Thoracic aorta (tissue), 2 donors: ENCODE measurements around the gene MIS18A. TPM values are rescaled to one million over a fixed set of nuclear protein-coding genes. Genes with fewer than 3 reads are reported as not detected.
"Not testable (repeated sequence)": the region's sequence is repeated elsewhere in the genome, so short reads cannot be mapped to it uniquely, and the experiment has no call there.

Experiments used
- ATAC-seq: fragments of 150-250 bp; one replicate; pipeline ENCODE4 v1.8.0; 2017; ENCODE audit warnings: low read depth; ENCODE audit not compliant: insufficient number of reproducible peaks, low FRiP score
- DNase-seq: peaks from one replicate; pipeline ENCODE4 v3.0.0-alpha.2; 2020; ENCODE audit warnings: low spot score
- H3K27ac ChIP-seq, 2 donors: fragments of 200-600 bp; sonication (generic); 1 replicate in 1 of 2; 2 replicates in 1 of 2; pipeline ENCODE4 v1.5.1; 2016; ENCODE audit warnings: mild to moderate bottlenecking in 2 of 2, moderate library complexity in 2 of 2
- H3K27me3 ChIP-seq: fragments of 200-600 bp; sonication (generic); replicated peaks from 2 replicates; pipeline ENCODE4 v1.6.0; 2016; ENCODE audit warnings: mild to moderate bottlenecking; ENCODE audit not compliant: insufficient read depth
- H3K36me3 ChIP-seq: fragments of 200-600 bp; sonication (generic); one replicate; pipeline ENCODE4 v1.5.1; 2016
- H3K4me1 ChIP-seq, 2 donors: fragments of 200-600 bp; sonication (generic); 1 replicate in 1 of 2; 2 replicates in 1 of 2; pipeline versions ENCODE4 v1.5.1 to v1.6.0; 2016; ENCODE audit warnings: low read depth in 2 of 2, mild to moderate bottlenecking in 1 of 2; ENCODE audit not compliant: control insufficient read depth in 1 of 2
- H3K4me3 ChIP-seq: fragments of 200-600 bp; sonication (generic); 2 replicates; pipeline ENCODE4 v1.5.1; 2016; ENCODE audit warnings: mild to moderate bottlenecking
- H3K9me3 ChIP-seq: fragments of 200-600 bp; sonication (generic); 2 replicates; pipeline ENCODE4 v1.5.1; 2016
- CTCF ChIP-seq: fragments of 200-600 bp; sonication (generic); IDR thresholded peaks from one replicate; pipeline ENCODE4 v1.5.1; 2019; ENCODE audit warnings: antibody characterized with exemption
- total RNA-seq, 2 donors: library from RNA; depleted of rRNA; stranded (reverse); fragments of >200 nt; gene quantifications; one replicate each; pipeline versions ENCODE4 v1.1.0 to v1.2.3, GENCODE V29; 2016

MIS18A gene
- total RNA-seq, 2 donors from 2014 or later: 3.7 to 4.6 TPM

- TF ChIP-seq CTCF: no peak
- Histone ChIP-seq H3K27ac (no peak overlapping the region), H3K4me1 (no peaks in the 10 kb centered on the region), H3K4me3 (no peak overlapping the region), H3K27me3 (no peaks in the 10 kb centered on the region), H3K9me3 (no peaks in the 10 kb centered on the region), H3K36me3 (peaks cover 32% of the 10 kb centered on the region)
- ATAC-seq (no peak), DNase-seq (no peak)
Measured at GRCh38 chr21:32311621-32312020, 32.8 kb upstream of the MIS18A start.

DNA sequence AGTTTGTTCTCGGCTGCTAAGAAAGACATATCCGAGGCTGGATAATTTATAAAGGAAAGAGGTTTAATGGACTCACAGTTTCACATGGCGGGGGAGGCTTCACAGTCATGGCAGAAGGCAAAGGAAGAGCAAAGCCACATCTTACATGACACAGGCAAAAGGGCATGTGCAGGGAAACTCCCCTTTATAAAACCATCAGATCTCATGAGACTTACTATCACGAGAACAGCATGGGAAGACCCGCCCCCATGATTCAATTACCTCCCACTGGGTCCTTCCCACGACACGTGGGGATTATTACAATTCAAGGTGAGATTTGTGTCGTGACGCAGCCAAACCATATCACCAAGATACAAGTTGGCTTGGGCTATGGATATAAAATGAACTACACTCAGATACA is 32.1 kb upstream of the MIS18A start:
- not testable (repeated sequence) for H3K4me3 ChIP-seq, H3K27ac ChIP-seq, H3K27me3 ChIP-seq, H3K9me3 ChIP-seq, DNase-seq, H3K4me1 ChIP-seq, ATAC-seq
- H3K36me3 ChIP-seq: peaks cover 25% of the 10 kb centered on the region

DNA sequence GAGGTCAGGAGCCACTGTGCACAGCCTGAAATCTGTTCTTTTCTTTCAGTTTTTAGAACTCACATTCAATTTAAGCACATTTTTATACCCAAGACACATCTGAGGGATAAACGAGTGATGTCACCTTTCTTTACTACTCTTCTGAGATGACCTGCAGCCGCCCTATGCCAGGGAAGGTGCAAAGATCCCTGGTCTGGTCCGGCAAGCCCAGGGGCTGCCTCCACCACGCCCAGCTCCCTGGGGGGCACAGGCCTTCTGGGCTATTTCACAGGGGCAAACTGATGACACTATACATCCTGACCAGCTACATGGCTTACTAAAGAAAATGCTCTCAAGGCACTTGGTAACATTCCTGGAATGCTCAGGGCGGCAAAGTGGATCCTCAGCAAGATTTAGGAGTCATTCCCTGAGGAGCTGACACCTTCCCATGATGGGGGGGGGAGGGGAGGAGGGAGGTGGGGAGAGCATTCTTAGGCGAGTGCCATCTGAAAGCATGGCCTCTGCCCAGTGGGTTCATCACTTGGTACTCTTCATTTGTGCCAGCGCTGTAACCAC is 31.1 kb upstream of the MIS18A start:
- Histone ChIP-seq H3K27ac (no peak overlapping the region), H3K9me3 (no peaks in the 10 kb centered on the region), H3K36me3 (peaks cover 22% of the 10 kb centered on the region), H3K4me3 (no peak overlapping the region), H3K4me1 (no peaks in the 10 kb centered on the region), H3K27me3 (no peaks in the 10 kb centered on the region)
- no peak for TF ChIP-seq CTCF
- no peak for DNase-seq
- no peak for ATAC-seq

GRCh38 chr21:32308696-32309095 is 29.8 kb upstream of the MIS18A start:
- H3K9me3 ChIP-seq: no peaks in the 10 kb centered on the region
- no peak overlapping the region for H3K27ac ChIP-seq
- no peak overlapping the region for H3K4me3 ChIP-seq
- no peak for ATAC-seq
- H3K36me3 ChIP-seq: peaks cover 14% of the 10 kb centered on the region
- no peak for TF ChIP-seq CTCF
- no peaks in the 10 kb centered on the region for H3K27me3 ChIP-seq
- DNase-seq: no peak
- H3K4me1 ChIP-seq: no peaks in the 10 kb centered on the region

GRCh38 chr21:32307706-32308105 is 28.9 kb upstream of the MIS18A start:
- no peak for ATAC-seq
- TF ChIP-seq CTCF: no peak
- DNase-seq: no peak

More at GRCh38 chr21:32307706-32308105, 28.9 kb upstream of the MIS18A start:
- H3K36me3 ChIP-seq: peaks cover 5% of the 10 kb centered on the region
- H3K4me1 ChIP-seq: no peaks in the 10 kb centered on the region
- no peak overlapping the region for H3K4me3 ChIP-seq
- H3K27ac ChIP-seq: no peak overlapping the region
- no peaks in the 10 kb centered on the region for H3K27me3 ChIP-seq
- H3K9me3 ChIP-seq: no peaks in the 10 kb centered on the region
